ENCODE measurements around the gene MT3.

DNA sequence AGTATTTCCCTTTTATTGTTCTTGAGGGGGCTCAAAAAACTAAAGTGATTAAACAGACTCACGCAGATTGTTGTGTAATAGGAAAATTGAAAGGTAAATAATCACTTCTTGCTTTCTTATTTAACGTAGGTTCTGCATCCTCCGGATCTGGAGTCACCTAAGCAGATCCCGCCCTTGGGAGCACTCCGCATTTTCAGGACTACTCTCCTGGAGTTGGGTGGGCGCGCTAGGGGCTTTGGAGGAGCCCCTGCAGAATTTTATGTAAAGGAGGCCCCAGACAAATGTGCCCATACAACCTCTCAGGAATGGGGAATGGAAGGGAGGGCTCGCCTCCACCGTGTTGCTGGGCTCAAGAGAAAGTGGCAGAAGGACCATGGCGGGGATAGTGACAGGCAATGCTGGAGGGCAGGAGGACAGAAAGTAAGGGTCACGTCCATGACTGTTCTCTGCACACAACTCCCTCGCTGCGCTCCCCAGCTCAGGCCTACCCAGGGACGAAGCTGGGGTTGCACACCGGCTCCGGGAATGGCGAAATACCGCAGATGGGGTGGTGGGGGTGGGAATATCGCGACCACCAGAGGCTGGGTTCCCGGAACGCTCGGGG is 27.4 kb downstream of the MT3 start:
- TF ChIP-seq EP300 (IDR thresholded peaks at IDR 0.05; ENCODE audit: borderline replicate concordance in 1 of 2, low read depth in 1 of 2, low read length in 1 of 2) (no peak), USF1 (IDR thresholded peaks at IDR 0.05; ENCODE audit: borderline replicate concordance, low read depth) (no peak), MXI1 (IDR thresholded peaks at IDR 0.05; ENCODE audit: low read depth, low read length) (no peak), POLR2AphosphoS5 (IDR thresholded peaks at IDR 0.05; ENCODE audit: low read depth, low read length) (no peak), GATA2 (CRISPR knock-in tag; IDR thresholded peaks at IDR 0.05) (no peak), YY1 (IDR thresholded peaks at IDR 0.05; ENCODE audit: low read depth) (no peak), RXRA (IDR thresholded peaks at IDR 0.05; ENCODE audit: borderline replicate concordance, low read depth) (no peak), CTCF (IDR thresholded peaks at IDR 0.05) (no peak), RFX5 (IDR thresholded peaks at IDR 0.05; ENCODE audit: low read length) (no peak), RCOR1 (IDR thresholded peaks at IDR 0.05; ENCODE audit: low read length) (no peak), REST (IDR thresholded peaks at IDR 0.05; ENCODE audit: low read depth, low read length) (no peak)
- TF ChIP-seq, protein P1, sequence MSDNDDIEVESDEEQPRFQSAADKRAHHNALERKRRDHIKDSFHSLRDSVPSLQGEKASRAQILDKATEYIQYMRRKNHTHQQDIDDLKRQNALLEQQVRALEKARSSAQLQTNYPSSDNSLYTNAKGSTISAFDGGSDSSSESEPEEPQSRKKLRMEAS (IDR thresholded peaks at IDR 0.05; ENCODE audit: low read depth): no peak

Data from SK-N-SH (cell line).